Hepatocyte (in vitro differentiated cells): ENCODE measurements around the gene NOP14.

Experiments
- CTCF ChIP-seq: fragments of 200-600 bp; sonication (generic); IDR thresholded peaks from 2 replicates; pipeline ENCODE4 v1.5.1; 2016; ENCODE audit warnings: antibody characterized with exemption, mild to moderate bottlenecking; ENCODE audit not compliant: poor library complexity
- EZH2 ChIP-seq: fragments of 200-600 bp; sonication (generic); IDR thresholded peaks from 2 replicates; pipeline ENCODE4 v1.6.1; 2016; ENCODE audit warnings: antibody characterized with exemption, mild to moderate bottlenecking, borderline replicate concordance
- EZH2phosphoT487 ChIP-seq: fragments of 200-600 bp; sonication (generic); IDR thresholded peaks from one replicate; pipeline ENCODE4 v1.6.1; 2018; ENCODE audit warnings: antibody characterized with exemption, mild to moderate bottlenecking, low read depth, moderate library complexity; ENCODE audit not compliant: unreplicated experiment, severe bottlenecking

GRCh38 chr4:2932951-2933565 lies 30.1 kb downstream of the NOP14 start:
- no peak for TF ChIP-seq CTCF
- no peak for TF ChIP-seq EZH2
- TF ChIP-seq EZH2phosphoT487: no peak
